ENCODE data around the gene UXT. TPM values are rescaled to one million over a fixed set of nuclear protein-coding genes. Genes with fewer than 3 reads are reported as not detected.
"Not testable (repeated sequence)": the region's sequence is repeated elsewhere in the genome, so short reads cannot be mapped to it uniquely, and the experiment has no call there.

The UXT gene
- total RNA-seq, 1 experiment from 2014 or later: 178 TPM

DNA sequence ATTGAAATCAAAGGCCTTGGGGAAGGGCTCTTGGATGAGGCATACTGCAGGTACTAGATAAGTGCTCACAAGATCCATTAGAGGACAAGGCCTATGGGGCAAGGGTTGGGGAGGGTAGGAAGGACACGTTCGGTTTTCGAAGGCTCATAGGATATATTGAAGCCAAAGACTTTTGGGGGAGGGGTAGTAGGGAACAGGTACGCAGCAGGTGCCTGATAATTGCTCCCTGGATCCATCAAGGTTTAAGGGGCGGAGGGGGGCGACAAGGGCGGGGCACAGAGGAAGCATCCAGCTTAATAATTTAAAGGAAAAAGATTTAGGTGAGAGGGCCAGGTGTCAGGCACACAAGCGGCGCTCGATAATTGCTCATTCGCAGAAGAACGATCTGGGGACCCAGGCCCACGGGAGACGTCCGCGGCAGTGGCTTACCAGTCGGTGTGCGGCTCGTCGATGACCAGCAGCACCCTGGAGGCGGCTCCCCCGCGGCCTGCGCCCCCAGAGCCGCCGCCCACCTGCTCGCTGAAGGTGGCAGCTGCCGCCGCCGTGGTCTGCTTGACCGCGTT is 40.0 kb downstream of the UXT start:
- DNase-seq (ENCODE audit: low read depth): no peak

DNA sequence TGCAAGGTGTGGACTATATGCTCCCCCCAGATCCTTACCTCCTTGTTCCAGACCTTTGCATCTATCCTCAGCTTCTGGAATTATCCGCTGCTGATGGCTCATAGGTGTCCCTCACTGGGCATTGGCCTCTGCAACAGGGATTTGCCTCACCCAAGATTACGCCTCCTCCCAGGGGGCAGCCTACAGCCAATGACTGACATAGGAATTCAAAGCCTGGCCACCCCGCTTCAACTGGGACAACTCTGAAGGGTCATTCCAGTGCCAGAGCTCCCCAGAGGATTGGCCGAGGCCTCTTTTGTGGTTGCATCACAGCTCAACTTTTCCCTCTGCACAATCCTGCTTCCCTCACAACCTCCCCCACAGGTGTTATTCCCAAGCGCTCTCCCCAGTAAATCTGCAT is 44.4 kb downstream of the UXT start:
- DNase-seq (ENCODE audit: low read depth): no peak

- peak; percentile 30 for DNase-seq (ENCODE audit: low read depth)
These were observed 45.9 kb downstream of the UXT start for GRCh38 chrX:47613082-47613481.

GRCh38 chrX:47612418-47612817 is 46.6 kb downstream of the UXT start:
- DNase-seq (ENCODE audit: low read depth): no peak

GRCh38 chrX:47611926-47612325 is 47.1 kb downstream of the UXT start:
- DNase-seq (ENCODE audit: low read depth): no peak

DNA sequence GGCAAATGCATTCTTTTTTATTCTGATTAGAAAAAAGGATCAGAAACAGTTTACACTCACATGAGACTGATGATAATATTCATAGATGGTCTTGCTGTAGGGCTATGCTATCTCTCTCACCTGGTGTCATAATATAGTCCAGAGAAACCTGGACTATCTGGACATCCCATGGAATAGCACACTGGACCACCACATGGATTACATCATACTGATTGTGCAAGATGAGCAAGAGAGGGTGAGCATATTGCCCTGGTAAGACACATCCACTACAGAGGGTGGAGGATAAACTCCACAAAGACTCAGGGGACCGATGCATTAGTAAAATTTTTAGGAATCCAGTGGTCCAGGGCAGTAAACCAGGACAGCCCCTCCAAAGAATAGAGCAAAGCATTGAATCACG is 47.5 kb downstream of the UXT start:
- DNase-seq (ENCODE audit: low read depth): no peak

DNA sequence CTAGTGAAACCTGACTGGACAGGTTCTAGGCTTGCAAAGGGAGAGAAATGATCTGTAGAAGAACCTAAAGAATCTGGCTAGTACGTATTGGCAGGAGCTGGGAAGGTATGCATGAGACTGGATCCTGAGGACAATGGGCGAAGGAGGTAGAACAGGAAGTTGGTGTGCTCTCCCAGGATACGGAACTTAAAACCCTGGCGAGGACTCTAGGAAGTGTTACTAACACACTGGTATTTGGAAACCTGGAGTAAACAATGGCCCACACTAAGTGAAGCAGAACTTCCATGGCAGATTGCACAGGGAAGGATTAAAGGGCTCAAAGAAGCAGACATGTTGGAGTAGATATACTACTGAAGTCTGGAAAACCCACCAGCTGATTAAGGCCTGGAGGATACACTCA is 48.5 kb downstream of the UXT start:
- DNase-seq (ENCODE audit: low read depth): no peak

DNA sequence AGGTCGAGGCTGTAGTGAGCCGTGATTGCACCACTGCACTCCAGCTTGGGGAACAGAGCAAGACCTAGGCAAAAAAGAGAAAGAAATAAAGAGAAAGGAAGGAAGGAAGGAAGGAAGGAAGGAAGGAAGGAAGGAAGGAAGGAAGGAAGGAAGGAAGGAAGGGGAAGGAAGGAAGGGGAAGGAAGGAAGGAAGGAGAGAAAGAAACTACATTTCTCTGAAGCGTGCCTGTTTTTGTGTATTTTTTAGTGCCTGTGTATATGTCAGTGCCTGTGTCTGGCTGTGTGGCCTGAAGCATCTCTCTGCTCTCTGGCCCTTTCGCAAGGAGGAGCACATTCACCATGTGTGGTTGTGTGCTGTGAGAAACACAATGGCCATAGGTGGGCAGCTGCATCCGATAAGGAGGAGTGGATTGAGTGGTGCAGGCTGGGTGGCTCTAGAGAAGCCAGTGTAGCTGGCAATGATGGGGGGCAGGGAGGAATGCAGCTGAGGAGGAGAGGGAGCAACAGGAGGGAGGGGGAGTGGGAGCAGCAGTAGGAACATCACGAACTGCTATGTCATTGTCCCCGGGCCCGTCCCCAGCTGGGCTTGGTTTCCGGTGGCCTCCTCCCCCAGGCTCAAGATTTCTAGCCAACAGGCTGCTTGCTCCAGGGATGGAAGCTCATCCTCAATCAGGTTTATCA is 50.7 kb downstream of the UXT start:
- no peak for DNase-seq (ENCODE audit: low read depth)

- DNase-seq (ENCODE audit: low read depth): no peak
These were observed 51.9 kb downstream of the UXT start for GRCh38 chrX:47607091-47607490.

GRCh38 chrX:47605024-47605423 is 54.0 kb downstream of the UXT start:
- no peak for DNase-seq (ENCODE audit: low read depth)

DNA sequence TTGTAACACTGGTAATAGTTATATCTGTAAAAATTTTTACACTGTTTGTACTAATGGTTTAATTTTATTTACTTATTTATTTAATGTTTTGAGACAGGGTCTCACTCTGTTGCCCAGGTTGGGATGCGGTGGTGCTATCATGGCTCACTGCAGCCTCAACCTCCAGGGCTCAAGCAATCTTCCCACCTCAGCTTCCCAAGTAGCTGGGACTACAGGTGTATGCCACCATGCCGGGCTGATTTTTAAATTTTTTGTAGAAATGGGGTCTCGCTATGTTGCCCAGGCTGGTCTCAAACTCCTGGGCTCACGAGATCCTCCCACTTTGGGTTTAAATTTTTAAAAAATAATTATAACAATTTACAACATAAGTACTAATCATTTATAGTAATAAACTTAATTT is 55.9 kb downstream of the UXT start:
- DNase-seq (ENCODE audit: low read depth): not testable (repeated sequence)

Other genes starting within 250 kb of the UXT start
- gene ZNF41, start 176.0 kb downstream of the UXT start, total RNA-seq (2014; rRNA removed; shearing (Covaris generic)): 8.2 and 11.7 TPM in 2 replicates
- 46.5 and 47.7 TPM in 2 replicates for gene ARAF, start 98.0 kb downstream of the UXT start, total RNA-seq (2014; rRNA removed; shearing (Covaris generic))
- 313 and 355 TPM in 2 replicates for gene TIMP1, start 76.7 kb downstream of the UXT start, total RNA-seq (2014; rRNA removed; shearing (Covaris generic))
- gene SYN1, start 39.3 kb downstream of the UXT start, total RNA-seq (2014; rRNA removed; shearing (Covaris generic)): 0.07 and 1.4 TPM in 2 replicates
- gene CFP, start 29.2 kb downstream of the UXT start, total RNA-seq (2014; rRNA removed; shearing (Covaris generic)): not detected in 2 replicates
- gene ELK1, start 8.6 kb downstream of the UXT start, total RNA-seq (2014; rRNA removed; shearing (Covaris generic)): 37.9 and 51.0 TPM in 2 replicates
- 3.7 and 5.6 TPM in 2 replicates for gene ZNF81, start 177.7 kb upstream of the UXT start, total RNA-seq (2014; rRNA removed; shearing (Covaris generic))

Data from M059J (cell line).